OCI-LY3 (cell line): ENCODE measurements around the gene LMTK2.

ENCODE experiments used
- EZH2phosphoT487 ChIP-seq: fragments of 200-600 bp; shearing (Covaris generic); IDR thresholded peaks from 2 replicates; pipeline ENCODE4 v1.6.1; 2018; ENCODE audit warnings: antibody characterized with exemption, mixed run types, low read depth
- TF ChIP-seq, protein P1 (sequence below): fragments of 200-600, 300-600 bp; sonication (generic); IDR thresholded peaks from 2 replicates; pipeline ENCODE4 v1.5.1; 2014; ENCODE audit warnings: antibody characterized with exemption, low read length, low read depth

DNA sequence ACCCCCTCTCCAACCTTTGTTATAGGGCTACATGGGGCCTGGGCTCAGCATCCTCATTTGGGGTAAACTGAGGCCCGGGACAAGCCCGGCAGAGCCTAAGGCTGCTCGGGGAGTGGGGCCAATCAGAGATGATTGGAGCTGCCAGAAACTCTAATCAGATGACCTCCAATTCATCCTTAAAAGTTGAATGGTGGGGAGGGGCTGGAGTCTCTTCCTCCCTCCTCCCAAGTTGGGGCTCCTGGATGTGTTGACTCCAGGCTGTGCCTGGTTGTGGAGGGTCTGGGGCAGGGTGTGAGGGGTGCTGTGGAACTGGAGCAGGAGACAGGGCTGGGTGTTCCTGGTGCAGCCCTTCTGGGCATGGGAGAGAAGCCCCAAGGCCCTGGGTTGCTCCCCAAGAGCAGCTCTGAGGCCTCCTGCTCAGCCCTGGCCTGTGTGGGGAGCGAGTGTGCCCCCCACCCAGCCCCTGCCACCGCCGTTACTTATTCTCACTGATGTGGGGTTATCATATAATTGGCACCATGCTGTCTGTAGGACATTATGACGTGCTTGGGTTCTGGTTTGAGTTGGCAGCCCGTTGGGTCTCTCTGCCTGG, 106.7 kb downstream of the LMTK2 start:
- TF ChIP-seq, protein P1, sequence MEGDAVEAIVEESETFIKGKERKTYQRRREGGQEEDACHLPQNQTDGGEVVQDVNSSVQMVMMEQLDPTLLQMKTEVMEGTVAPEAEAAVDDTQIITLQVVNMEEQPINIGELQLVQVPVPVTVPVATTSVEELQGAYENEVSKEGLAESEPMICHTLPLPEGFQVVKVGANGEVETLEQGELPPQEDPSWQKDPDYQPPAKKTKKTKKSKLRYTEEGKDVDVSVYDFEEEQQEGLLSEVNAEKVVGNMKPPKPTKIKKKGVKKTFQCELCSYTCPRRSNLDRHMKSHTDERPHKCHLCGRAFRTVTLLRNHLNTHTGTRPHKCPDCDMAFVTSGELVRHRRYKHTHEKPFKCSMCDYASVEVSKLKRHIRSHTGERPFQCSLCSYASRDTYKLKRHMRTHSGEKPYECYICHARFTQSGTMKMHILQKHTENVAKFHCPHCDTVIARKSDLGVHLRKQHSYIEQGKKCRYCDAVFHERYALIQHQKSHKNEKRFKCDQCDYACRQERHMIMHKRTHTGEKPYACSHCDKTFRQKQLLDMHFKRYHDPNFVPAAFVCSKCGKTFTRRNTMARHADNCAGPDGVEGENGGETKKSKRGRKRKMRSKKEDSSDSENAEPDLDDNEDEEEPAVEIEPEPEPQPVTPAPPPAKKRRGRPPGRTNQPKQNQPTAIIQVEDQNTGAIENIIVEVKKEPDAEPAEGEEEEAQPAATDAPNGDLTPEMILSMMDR, result no peak
- no peak for TF ChIP-seq EZH2phosphoT487
